Smooth muscle cell (in vitro differentiated cells): ENCODE measurements around the gene DCP1A. TPM values are rescaled to one million over a fixed set of nuclear protein-coding genes. Genes with fewer than 3 reads are reported as not detected.

Source experiments
- DNase-seq: peaks from one replicate; lab custom pipeline; 2025; ENCODE audit not compliant: unreplicated experiment; lab: John Stamatoyannopoulos, UW
- H2AFZ ChIP-seq: fragments of 200-600 bp; sonication (generic); 2 replicates; pipeline ENCODE4 v1.6.0; 2016; ENCODE audit warnings: antibody characterized with exemption, low read depth, mild to moderate bottlenecking
- H3F3A ChIP-seq: fragments of 200-600 bp; sonication (generic); 2 replicates; pipeline ENCODE4 v1.6.0; 2017; ENCODE audit warnings: antibody characterized with exemption, low read depth
- H3K27ac ChIP-seq: fragments of 200-600 bp; sonication (generic); 2 replicates; pipeline ENCODE4 v1.5.1; 2016; ENCODE audit warnings: low read depth, mild to moderate bottlenecking
- H3K27me3 ChIP-seq: fragments of 200-600 bp; sonication (generic); 2 replicates; pipeline ENCODE4 v1.6.1; 2016; ENCODE audit warnings: low read depth, mild to moderate bottlenecking
- H3K36me3 ChIP-seq: fragments of 200-600 bp; sonication (generic); 2 replicates; pipeline ENCODE4 v1.5.1; 2016; ENCODE audit warnings: low read depth
- H3K4me1 ChIP-seq: fragments of 200-600 bp; sonication (generic); 2 replicates; pipeline ENCODE4 v1.5.1; 2016; ENCODE audit warnings: low read depth
- H3K4me2 ChIP-seq: fragments of 200-600 bp; sonication (generic); 2 replicates; pipeline ENCODE4 v1.6.0; 2016; ENCODE audit warnings: mild to moderate bottlenecking
- H3K4me3 ChIP-seq: fragments of 200-600 bp; sonication (generic); 2 replicates; pipeline ENCODE4 v1.5.1; 2016; ENCODE audit warnings: mild to moderate bottlenecking
- H3K79me2 ChIP-seq: fragments of 200-600 bp; sonication (generic); 2 replicates; pipeline ENCODE4 v1.6.0; 2016; ENCODE audit warnings: low read depth, mild to moderate bottlenecking
- H3K9ac ChIP-seq: fragments of 200-600 bp; sonication (generic); 2 replicates; pipeline ENCODE4 v1.6.0; 2016; ENCODE audit warnings: low read depth
- H3K9me3 ChIP-seq: fragments of 200-600 bp; sonication (generic); replicated peaks from 2 replicates; pipeline ENCODE4 v1.5.1; 2016; ENCODE audit warnings: low read depth
- H4K20me1 ChIP-seq: fragments of 200-600 bp; sonication (generic); 2 replicates; pipeline ENCODE4 v1.6.0; 2016; ENCODE audit warnings: low read depth
- CTCF ChIP-seq: fragments of 200-600 bp; sonication (generic); IDR thresholded peaks from 2 replicates; pipeline ENCODE4 v1.5.1; 2017; ENCODE audit warnings: borderline replicate concordance, mild to moderate bottlenecking, antibody characterized with exemption; ENCODE audit not compliant: insufficient read depth, poor library complexity, severe bottlenecking
- WGBS: methylation state at CpG from one replicate; pipeline ENCODE4 v1.1.7; 2016; ENCODE audit warnings: low lambda C conversion rate; 5-methylcytosine and 5-hydroxymethylcytosine counted together
- polyA plus RNA-seq: library from polyadenylated mRNA; unstranded; fragments of >200 nt; fragmentation: Nextera tagmentation; extraction: Ambion mirVana; gene quantifications from 2 replicates; pipeline ENCODE4 v1.2.1, GENCODE V29; 2016
- total RNA-seq: library from RNA; depleted of rRNA; stranded (reverse); fragments of >200 nt; gene quantifications from 2 replicates; pipeline ENCODE4 v1.2.3, GENCODE V29; 2014

Gene DCP1A
- total and polyA plus RNA-seq, 2 experiments from 2014 or later = 24.7 to 43.5 TPM

- Histone ChIP-seq H3K27me3 (no peaks in the 10 kb centered on the region), H3K4me2 (no peak overlapping the region), H2AFZ (no peak overlapping the region), H4K20me1 (no peaks in the 10 kb centered on the region), H3K4me3 (no peak overlapping the region), H3F3A (peaks cover 8% of the 10 kb centered on the region), H3K27ac (no peak overlapping the region), H3K4me1 (peaks cover 13% of the 10 kb centered on the region), H3K9ac (no peak overlapping the region), H3K36me3 (no peaks in the 10 kb centered on the region), H3K79me2 (no peaks in the 10 kb centered on the region), H3K9me3 (no peaks in the 10 kb centered on the region)
- WGBS = 86% methylated on average over 4 of the region's 4 CpGs
- no peak for DNase-seq
- TF ChIP-seq CTCF = no peak
Observed at GRCh38 chr3:53263907-53264306, 83.4 kb downstream of the DCP1A start.

- H4K20me1 ChIP-seq = no peaks in the 10 kb centered on the region
- H3K4me1 ChIP-seq = peaks cover 16% of the 10 kb centered on the region
- no peaks in the 10 kb centered on the region for H3K36me3 ChIP-seq
- H3K4me3 ChIP-seq = no peak overlapping the region
- WGBS = 85% methylated on average over 5 of the region's 5 CpGs
- no peak overlapping the region for H3K27ac ChIP-seq
- no peaks in the 10 kb centered on the region for H3K9me3 ChIP-seq
- H3K27me3 ChIP-seq = no peaks in the 10 kb centered on the region
- no peak overlapping the region for H2AFZ ChIP-seq
- TF ChIP-seq CTCF = no peak
- no peak for DNase-seq
- H3F3A ChIP-seq = peaks cover 13% of the 10 kb centered on the region
- H3K79me2 ChIP-seq = no peaks in the 10 kb centered on the region
- H3K4me2 ChIP-seq = no peak overlapping the region
- H3K9ac ChIP-seq = no peak overlapping the region
Observed at GRCh38 chr3:53261712-53262111, 85.6 kb downstream of the DCP1A start.

DNA sequence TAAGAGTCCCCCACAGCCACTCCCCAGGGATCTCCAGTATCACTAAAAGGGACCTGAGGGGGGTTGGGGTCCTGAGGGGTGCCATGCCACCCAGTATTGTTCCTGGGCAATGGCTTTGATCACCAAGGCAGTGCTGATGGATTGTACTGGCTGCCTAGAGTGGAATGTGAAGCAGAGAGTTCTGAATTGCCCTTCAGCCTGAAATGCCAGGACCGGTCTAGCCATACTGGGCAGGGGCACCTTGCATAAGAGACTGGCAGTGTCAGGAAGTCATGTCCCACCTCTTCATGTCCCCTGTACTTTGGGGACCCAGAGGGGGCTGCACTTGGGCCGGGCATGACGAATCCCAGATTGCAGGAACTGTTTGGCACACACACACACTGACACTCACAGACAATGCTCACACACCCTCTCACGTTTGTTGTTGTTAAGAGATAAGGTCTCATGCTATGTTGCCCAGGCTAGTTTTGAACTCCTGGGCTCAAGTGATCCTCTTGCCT is 87.0 kb downstream of the DCP1A start:
- H3K27ac ChIP-seq = no peak overlapping the region
- peaks cover 2% of the 10 kb centered on the region for H3K79me2 ChIP-seq
- 90% methylated on average over 4 of the region's 4 CpGs for WGBS
- no peak overlapping the region for H3K4me2 ChIP-seq
- H2AFZ ChIP-seq = no peak overlapping the region
- no peak for TF ChIP-seq CTCF
- H3F3A ChIP-seq = peaks cover 9% of the 10 kb centered on the region
- H3K4me1 ChIP-seq = peaks cover 11% of the 10 kb centered on the region
- no peaks in the 10 kb centered on the region for H3K9me3 ChIP-seq
- no peaks in the 10 kb centered on the region for H3K36me3 ChIP-seq
- no peak overlapping the region for H3K9ac ChIP-seq
- H3K27me3 ChIP-seq = no peaks in the 10 kb centered on the region
- DNase-seq = no peak
- peaks cover 1% of the 10 kb centered on the region for H4K20me1 ChIP-seq
- H3K4me3 ChIP-seq = no peak overlapping the region
